Neural cell (in vitro differentiated cells): ENCODE measurements around the gene GPER1. TPM values are rescaled to one million over a fixed set of nuclear protein-coding genes. Genes with fewer than 3 reads are reported as not detected.

Experiments
- H2AFZ ChIP-seq: fragments of 200-600, 300-800 bp; sonication (generic), shearing (Covaris generic); 2 replicates; pipeline ENCODE4 v1.6.0; 2014; ENCODE audit warnings: low read depth, mild to moderate bottlenecking, antibody characterized with exemption, low read length, moderate library complexity
- H3F3A ChIP-seq: fragments of 200-600 bp; shearing (Covaris generic); 2 replicates; pipeline ENCODE4 v1.6.1; 2016; ENCODE audit warnings: mild to moderate bottlenecking, moderate library complexity, mixed read lengths, antibody characterized with exemption, low read length; ENCODE audit not compliant: insufficient read depth, poor library complexity, severe bottlenecking
- H3K27ac ChIP-seq: fragments of 200-600, 300-800 bp; sonication (generic), shearing (Covaris generic); 2 replicates; pipeline ENCODE4 v1.5.1; 2014; ENCODE audit warnings: mild to moderate bottlenecking, low read length, moderate library complexity
- H3K27me3 ChIP-seq: fragments of 300-800, 200-600 bp; sonication (generic), shearing (Covaris generic); 2 replicates; pipeline ENCODE4 v1.6.0; 2014; ENCODE audit warnings: mild to moderate bottlenecking, low read depth, low read length, moderate library complexity; ENCODE audit not compliant: insufficient read depth
- H3K36me3 ChIP-seq: fragments of 300-800, 200-600 bp; sonication (generic), shearing (Covaris generic); 2 replicates; pipeline ENCODE4 v1.5.1; 2014; ENCODE audit warnings: mild to moderate bottlenecking, antibody characterized with exemption, low read length, moderate library complexity; ENCODE audit not compliant: insufficient read depth
- H3K4me2 ChIP-seq: fragments of 300-800, 200-600 bp; sonication (generic), shearing (Covaris generic); 2 replicates; pipeline ENCODE4 v1.6.0; 2014; ENCODE audit warnings: mild to moderate bottlenecking, low read length
- H3K4me3 ChIP-seq: fragments of 300-800, 200-600 bp; sonication (generic), shearing (Covaris generic); 2 replicates; pipeline ENCODE4 v1.5.1; 2014; ENCODE audit warnings: mild to moderate bottlenecking, low read length, moderate library complexity
- H3K79me2 ChIP-seq: fragments of 200-600 bp; shearing (Covaris generic); replicated peaks from 2 replicates; pipeline ENCODE4 v1.6.0; 2014; ENCODE audit warnings: mild to moderate bottlenecking, low read length, moderate library complexity; ENCODE audit not compliant: insufficient read depth
- H3K9ac ChIP-seq: fragments of 300-800, 200-600 bp; sonication (generic), shearing (Covaris generic); 2 replicates; pipeline ENCODE4 v1.6.1; 2016; ENCODE audit warnings: mild to moderate bottlenecking, low read length, mixed read lengths
- H3K9me2 ChIP-seq: fragments of 200-600 bp; shearing (Covaris generic); 2 replicates; pipeline ENCODE4 v1.6.1; 2016; ENCODE audit warnings: mild to moderate bottlenecking, low read length, mixed read lengths; ENCODE audit not compliant: insufficient read depth
- H3K9me3 ChIP-seq: fragments of 200-600, 300-800 bp; sonication (generic), shearing (Covaris generic); 2 replicates; pipeline ENCODE4 v1.6.1; 2016; ENCODE audit warnings: mild to moderate bottlenecking, mixed run types, low read length, moderate library complexity, mixed read lengths
- H4K20me1 ChIP-seq: fragments of 200-600 bp; shearing (Covaris generic); 2 replicates; pipeline ENCODE4 v1.6.1; 2016; ENCODE audit warnings: mild to moderate bottlenecking, mixed run types; ENCODE audit not compliant: insufficient read depth
- EP300 ChIP-seq: fragments of 450-650 bp; conservative IDR thresholded peaks from 2 replicates; pipeline ENCODE4 v1.6.1; 2014; ENCODE audit warnings: antibody characterized with exemption, mild to moderate bottlenecking, moderate library complexity; ENCODE audit not compliant: poor library complexity, severe bottlenecking
- EZH2 ChIP-seq: fragments of 200-600, 300-800 bp; shearing (Covaris generic), sonication (generic); IDR thresholded peaks from 2 replicates; pipeline ENCODE4 v1.6.1; 2014; ENCODE audit warnings: antibody characterized with exemption, low read length, borderline replicate concordance, mild to moderate bottlenecking; ENCODE audit not compliant: insufficient read depth, poor library complexity, severe bottlenecking
- POLR2AphosphoS5 ChIP-seq: IDR thresholded peaks from 2 replicates; pipeline ENCODE4 v1.6.1; 2012
- RAD21 ChIP-seq: fragments of 450-650 bp; conservative IDR thresholded peaks from 2 replicates; pipeline ENCODE4 v1.6.1; 2014; ENCODE audit warnings: antibody characterized with exemption, mild to moderate bottlenecking, moderate library complexity
- REST ChIP-seq: IDR thresholded peaks from 2 replicates; pipeline ENCODE4 v1.6.1; 2012; ENCODE audit warnings: borderline replicate concordance
- SMC3 ChIP-seq: fragments of 450-650 bp; conservative IDR thresholded peaks from 2 replicates; pipeline ENCODE4 v1.6.1; 2014; ENCODE audit warnings: antibody characterized with exemption, mild to moderate bottlenecking, moderate library complexity; ENCODE audit not compliant: poor library complexity
- TAF1 ChIP-seq: IDR thresholded peaks from 2 replicates; pipeline ENCODE4 v1.6.1; 2012; ENCODE audit warnings: low read depth
- polyA plus RNA-seq: library from polyadenylated mRNA; depleted of rRNA; stranded (reverse); fragments of >200 nt; gene quantifications from 2 replicates; pipeline ENCODE4 v1.2.3, GENCODE V29; 2014
- TF ChIP-seq, protein P1 (sequence below): fragments of 450-650 bp; IDR thresholded peaks from 2 replicates; pipeline ENCODE4 v1.5.1; 2014; ENCODE audit warnings: antibody characterized with exemption, mild to moderate bottlenecking, moderate library complexity; ENCODE audit not compliant: poor library complexity, severe bottlenecking

Gene GPER1
- polyA plus RNA-seq, 1 donor from 2014 or later = not detected

DNA sequence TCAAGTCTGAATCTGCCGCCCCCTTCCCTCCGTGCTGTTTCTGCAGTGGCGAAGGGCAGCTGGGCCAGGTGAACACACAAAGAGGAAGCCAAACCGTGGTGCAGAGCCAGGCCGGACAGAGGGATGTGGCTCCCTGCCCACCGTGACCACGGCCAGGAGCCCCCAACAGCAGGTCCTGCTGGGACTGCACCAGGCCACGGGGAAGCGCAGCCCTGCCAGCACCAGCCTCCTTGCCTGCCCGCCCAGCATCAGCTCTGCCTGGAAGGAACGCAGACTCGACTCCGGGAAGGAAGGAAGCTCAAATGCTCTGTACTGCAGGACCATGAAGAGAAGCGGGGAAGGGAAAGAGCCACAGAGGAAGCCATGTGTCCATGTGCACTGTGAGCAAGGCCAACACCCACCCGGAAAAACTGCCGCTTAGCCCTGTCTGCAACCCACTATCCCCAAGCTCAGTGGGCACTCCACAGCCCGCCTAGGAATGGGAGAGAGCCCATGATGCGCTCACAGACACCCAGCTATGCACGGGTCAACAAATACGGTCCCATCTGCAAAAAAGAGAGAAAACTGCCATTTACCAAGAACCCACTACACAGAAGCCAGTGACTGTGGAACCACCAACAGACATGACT is 19.0 kb downstream of the GPER1 start:
- H2AFZ ChIP-seq = no peak overlapping the region
- no peaks in the 10 kb centered on the region for H3K9me2 ChIP-seq
- no peak for TF ChIP-seq EZH2
- TF ChIP-seq, protein P1, sequence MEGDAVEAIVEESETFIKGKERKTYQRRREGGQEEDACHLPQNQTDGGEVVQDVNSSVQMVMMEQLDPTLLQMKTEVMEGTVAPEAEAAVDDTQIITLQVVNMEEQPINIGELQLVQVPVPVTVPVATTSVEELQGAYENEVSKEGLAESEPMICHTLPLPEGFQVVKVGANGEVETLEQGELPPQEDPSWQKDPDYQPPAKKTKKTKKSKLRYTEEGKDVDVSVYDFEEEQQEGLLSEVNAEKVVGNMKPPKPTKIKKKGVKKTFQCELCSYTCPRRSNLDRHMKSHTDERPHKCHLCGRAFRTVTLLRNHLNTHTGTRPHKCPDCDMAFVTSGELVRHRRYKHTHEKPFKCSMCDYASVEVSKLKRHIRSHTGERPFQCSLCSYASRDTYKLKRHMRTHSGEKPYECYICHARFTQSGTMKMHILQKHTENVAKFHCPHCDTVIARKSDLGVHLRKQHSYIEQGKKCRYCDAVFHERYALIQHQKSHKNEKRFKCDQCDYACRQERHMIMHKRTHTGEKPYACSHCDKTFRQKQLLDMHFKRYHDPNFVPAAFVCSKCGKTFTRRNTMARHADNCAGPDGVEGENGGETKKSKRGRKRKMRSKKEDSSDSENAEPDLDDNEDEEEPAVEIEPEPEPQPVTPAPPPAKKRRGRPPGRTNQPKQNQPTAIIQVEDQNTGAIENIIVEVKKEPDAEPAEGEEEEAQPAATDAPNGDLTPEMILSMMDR = no peak
- H3K36me3 ChIP-seq = no peaks in the 10 kb centered on the region
- no peak overlapping the region for H3K27ac ChIP-seq
- H3K9ac ChIP-seq = no peak overlapping the region
- no peaks in the 10 kb centered on the region for H3K27me3 ChIP-seq
- H3F3A ChIP-seq = no peaks in the 10 kb centered on the region
- H3K4me3 ChIP-seq = no peak overlapping the region
- H4K20me1 ChIP-seq = no peaks in the 10 kb centered on the region
- H3K4me2 ChIP-seq = no peak overlapping the region
- H3K79me2 ChIP-seq = no peaks in the 10 kb centered on the region
- H3K9me3 ChIP-seq = no peaks in the 10 kb centered on the region

DNA sequence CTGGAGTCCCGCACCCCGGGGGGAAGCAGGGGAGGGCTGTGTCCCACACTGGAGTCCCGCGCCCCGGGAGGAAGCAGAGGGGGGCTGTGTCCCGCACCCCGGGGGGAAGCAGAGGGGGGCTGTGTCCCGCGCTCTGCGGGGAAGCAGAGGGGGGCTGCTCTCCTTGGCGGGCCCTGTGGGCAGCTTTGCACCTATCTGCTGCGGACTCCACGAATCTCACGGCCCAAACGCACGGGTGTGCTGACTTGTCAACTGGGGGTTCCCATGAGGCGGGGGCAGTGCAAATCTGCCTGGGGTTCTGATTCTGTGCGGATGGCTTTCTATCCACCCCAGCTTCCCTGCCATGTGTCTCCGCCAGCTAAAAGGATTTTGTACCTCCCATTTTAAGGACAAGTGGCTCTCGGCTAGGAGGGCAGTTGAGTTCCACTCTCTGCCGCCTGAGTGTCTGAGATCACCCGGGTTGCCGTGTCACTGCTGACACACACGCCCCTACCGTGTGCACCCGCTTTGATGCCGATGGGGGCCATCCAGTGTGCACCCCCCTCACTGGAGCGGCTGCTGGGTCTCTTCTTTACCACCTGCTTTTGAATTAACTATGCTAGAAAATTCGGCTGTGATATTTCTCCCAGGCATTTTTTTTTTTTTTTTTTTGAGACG is 20.5 kb downstream of the GPER1 start:
- H3K27me3 ChIP-seq = no peaks in the 10 kb centered on the region
- H2AFZ ChIP-seq = no peak overlapping the region
- H3K4me3 ChIP-seq = no peak overlapping the region
- TF ChIP-seq TAF1 = no peak
- no peak for TF ChIP-seq SMC3
- TF ChIP-seq EP300 = no peak
- no peak for TF ChIP-seq RAD21
- no peak for TF ChIP-seq POLR2AphosphoS5
- no peak for TF ChIP-seq EZH2
- TF ChIP-seq REST = no peak
- H4K20me1 ChIP-seq = no peaks in the 10 kb centered on the region
- H3K4me2 ChIP-seq = no peak overlapping the region
- H3K9me2 ChIP-seq = no peaks in the 10 kb centered on the region
- H3K9ac ChIP-seq = no peak overlapping the region
- no peaks in the 10 kb centered on the region for H3K9me3 ChIP-seq
- no peak overlapping the region for H3K27ac ChIP-seq
- no peaks in the 10 kb centered on the region for H3K79me2 ChIP-seq
- H3K36me3 ChIP-seq = no peaks in the 10 kb centered on the region
- no peaks in the 10 kb centered on the region for H3F3A ChIP-seq
